ENCODE measurements around the gene ABCA6. TPM values are rescaled to one million over a fixed set of nuclear protein-coding genes. Genes with fewer than 3 reads are reported as not detected.
A peak's percentile ranks its signal among the peaks of the same experiment; 100 is the strongest.

ABCA6 gene
- total RNA-seq, 2 experiments from 2014 or later = 5.2 to 26.5 TPM

- no peaks in the 10 kb centered on the region for H4K20me1 ChIP-seq (ENCODE audit: insufficient read depth, low read length)
- H3K36me3 ChIP-seq (ENCODE audit: insufficient read depth, low read length) = no peaks in the 10 kb centered on the region
- no TSS peak for BruUV-seq (replicated peaks)
- no peaks in the 10 kb centered on the region for H3K9me3 ChIP-seq (ENCODE audit: low read length)
- no peak for DNase-seq (ENCODE audit: low spot score)
- H3K9me2 ChIP-seq (ENCODE audit: insufficient read depth, low read length) = no peaks in the 10 kb centered on the region
- H3K4me2 ChIP-seq (ENCODE audit: low read length) = no peak overlapping the region
- H3K79me2 ChIP-seq (ENCODE audit: insufficient read depth, low read depth, low read length) = no peaks in the 10 kb centered on the region
- intact Hi-C loops (cut with micrococcal nuclease; ENCODE audit: unreplicated experiment) = no loop called here
- H2AFZ ChIP-seq (ENCODE audit: low read length) = no peak overlapping the region
- ChIA-PET CTCF (ENCODE audit: unreplicated experiment) (no interaction called here), POLR2A (no interaction called here)
- no peaks in the 10 kb centered on the region for H3K4me1 ChIP-seq (ENCODE audit: insufficient read depth, low read length, poor library complexity, severe bottlenecking)
- no peak overlapping the region for H3K27ac ChIP-seq (ENCODE audit: low read depth, low read length, poor library complexity, severe bottlenecking)
- TF ChIP-seq EZH2phosphoT487 (IDR thresholded peaks at IDR 0.05; ENCODE audit: borderline replicate concordance, low read depth, low read length) = no peak
- no peak overlapping the region for H3K4me3 ChIP-seq (ENCODE audit: low read depth, low read length, poor library complexity, severe bottlenecking)
These were observed 93.1 kb downstream of the ABCA6 start for GRCh38 chr17:69048634-69049033.

DNA sequence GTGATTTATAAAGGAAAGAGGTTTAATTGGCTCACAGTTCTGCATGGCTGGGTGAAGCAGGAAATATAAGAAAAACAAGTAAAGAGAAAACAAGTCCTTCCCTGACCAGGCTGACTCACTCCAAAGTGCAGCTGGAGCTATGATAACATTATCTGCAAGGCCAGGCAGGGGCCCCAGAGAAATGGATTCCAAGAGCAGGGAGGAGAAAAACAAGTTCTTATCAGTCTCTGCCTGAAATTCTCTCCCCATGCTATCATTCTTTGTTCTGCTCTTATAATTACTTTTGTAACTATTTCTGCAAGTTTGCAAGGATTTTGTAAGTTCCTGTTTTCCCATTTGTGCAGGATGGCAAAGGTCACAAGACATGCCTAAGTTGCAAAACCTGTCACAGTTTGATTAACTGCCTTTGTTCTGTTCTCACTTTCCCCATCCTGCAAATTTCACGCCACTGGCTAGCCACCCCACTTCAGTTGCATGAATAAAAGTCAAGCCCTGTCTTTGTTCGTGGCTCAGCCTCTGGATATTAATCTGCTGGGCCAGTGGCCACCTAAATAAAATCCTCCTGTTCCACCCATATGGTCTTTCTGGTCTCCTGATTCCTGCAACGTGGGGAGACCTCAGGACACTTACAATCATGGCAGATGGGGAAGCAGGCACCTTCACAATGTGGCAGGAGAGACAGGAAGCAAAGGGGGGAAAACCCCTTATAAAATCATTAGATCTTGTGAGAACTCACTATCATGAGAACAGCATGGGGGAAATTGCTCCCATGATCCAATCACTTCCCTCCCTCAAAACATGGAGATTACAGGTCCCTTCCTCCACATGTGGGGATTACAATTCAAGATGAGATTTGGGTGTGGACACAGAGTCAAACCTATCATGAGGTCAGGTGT is 94.1 kb downstream of the ABCA6 start:
- no TSS peak for BruUV-seq (replicated peaks)

DNA sequence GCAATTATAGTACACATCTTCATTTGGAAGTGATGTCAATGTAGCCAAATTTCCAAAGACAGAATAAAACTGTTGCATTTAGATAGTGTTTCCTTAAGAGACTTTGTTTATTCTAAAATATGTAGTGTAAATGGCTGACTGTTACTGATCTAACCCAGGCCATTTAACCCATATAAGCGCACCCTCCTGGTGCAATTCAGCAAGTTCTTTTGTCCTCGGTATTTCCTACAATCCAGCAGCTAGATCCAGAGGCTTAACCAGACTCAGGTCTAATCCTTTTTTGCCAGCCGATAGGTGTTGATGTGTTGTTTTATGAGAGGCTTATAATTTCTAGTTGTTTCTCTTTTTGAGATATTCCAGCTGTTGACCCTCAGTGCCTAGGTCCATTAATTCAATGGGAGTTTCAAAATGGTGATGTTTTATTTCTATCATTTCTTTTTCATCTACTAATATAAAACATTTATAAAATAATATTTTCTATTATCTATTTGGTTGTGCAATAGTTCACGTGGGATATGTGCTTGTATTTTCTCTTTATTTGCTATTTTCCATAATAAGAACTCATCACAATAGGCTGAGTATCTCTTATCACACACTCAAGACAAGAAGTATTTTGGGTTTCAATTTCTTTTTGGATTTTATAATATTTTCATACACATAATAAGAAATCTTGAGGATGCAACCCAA is 95.4 kb downstream of the ABCA6 start:
- H3K79me2 ChIP-seq (ENCODE audit: insufficient read depth, low read depth, low read length) = no peaks in the 10 kb centered on the region
- no peaks in the 10 kb centered on the region for H3K9me3 ChIP-seq (ENCODE audit: low read length)
- intact Hi-C loops (cut with micrococcal nuclease; ENCODE audit: unreplicated experiment) = no loop called here
- POLR2A ChIA-PET = no interaction called here
- no peak overlapping the region for H3K27ac ChIP-seq (ENCODE audit: low read depth, low read length, poor library complexity, severe bottlenecking)
- no peaks in the 10 kb centered on the region for H3K36me3 ChIP-seq (ENCODE audit: insufficient read depth, low read length)
- no peaks in the 10 kb centered on the region for H3K4me1 ChIP-seq (ENCODE audit: insufficient read depth, low read length, poor library complexity, severe bottlenecking)
- CTCF ChIA-PET (ENCODE audit: unreplicated experiment) = no interaction called here
- TF ChIP-seq, protein P1, sequence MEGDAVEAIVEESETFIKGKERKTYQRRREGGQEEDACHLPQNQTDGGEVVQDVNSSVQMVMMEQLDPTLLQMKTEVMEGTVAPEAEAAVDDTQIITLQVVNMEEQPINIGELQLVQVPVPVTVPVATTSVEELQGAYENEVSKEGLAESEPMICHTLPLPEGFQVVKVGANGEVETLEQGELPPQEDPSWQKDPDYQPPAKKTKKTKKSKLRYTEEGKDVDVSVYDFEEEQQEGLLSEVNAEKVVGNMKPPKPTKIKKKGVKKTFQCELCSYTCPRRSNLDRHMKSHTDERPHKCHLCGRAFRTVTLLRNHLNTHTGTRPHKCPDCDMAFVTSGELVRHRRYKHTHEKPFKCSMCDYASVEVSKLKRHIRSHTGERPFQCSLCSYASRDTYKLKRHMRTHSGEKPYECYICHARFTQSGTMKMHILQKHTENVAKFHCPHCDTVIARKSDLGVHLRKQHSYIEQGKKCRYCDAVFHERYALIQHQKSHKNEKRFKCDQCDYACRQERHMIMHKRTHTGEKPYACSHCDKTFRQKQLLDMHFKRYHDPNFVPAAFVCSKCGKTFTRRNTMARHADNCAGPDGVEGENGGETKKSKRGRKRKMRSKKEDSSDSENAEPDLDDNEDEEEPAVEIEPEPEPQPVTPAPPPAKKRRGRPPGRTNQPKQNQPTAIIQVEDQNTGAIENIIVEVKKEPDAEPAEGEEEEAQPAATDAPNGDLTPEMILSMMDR (conservative IDR thresholded peaks at IDR 0.05; ENCODE audit: low read length) = no peak
- TF ChIP-seq EZH2phosphoT487 (IDR thresholded peaks at IDR 0.05; ENCODE audit: borderline replicate concordance, low read depth, low read length) = no peak
- H3K9me2 ChIP-seq (ENCODE audit: insufficient read depth, low read length) = no peaks in the 10 kb centered on the region
- no peak overlapping the region for H2AFZ ChIP-seq (ENCODE audit: low read length)
- H3K4me2 ChIP-seq (ENCODE audit: low read length) = no peak overlapping the region
- no TSS peak for BruUV-seq (replicated peaks)
- no peak overlapping the region for H3K4me3 ChIP-seq (ENCODE audit: low read depth, low read length, poor library complexity, severe bottlenecking)
- H4K20me1 ChIP-seq (ENCODE audit: insufficient read depth, low read length) = no peaks in the 10 kb centered on the region
- no peak for DNase-seq (ENCODE audit: low spot score)

More for the DNA sequence above, 94.1 kb downstream of the ABCA6 start:
- 0 out of 2 replicates have a peak overlapping the region, but pooled peaks have one; percentile 5 for H2AFZ ChIP-seq (ENCODE audit: low read length)
- H3K79me2 ChIP-seq (ENCODE audit: insufficient read depth, low read depth, low read length) = no peaks in the 10 kb centered on the region
- DNase-seq (ENCODE audit: low spot score) = no peak
- H3K9me2 ChIP-seq (ENCODE audit: insufficient read depth, low read length) = no peaks in the 10 kb centered on the region
- H3K4me2 ChIP-seq (ENCODE audit: low read length) = no peak overlapping the region
- no peaks in the 10 kb centered on the region for H3K9me3 ChIP-seq (ENCODE audit: low read length)
- H4K20me1 ChIP-seq (ENCODE audit: insufficient read depth, low read length) = no peaks in the 10 kb centered on the region
- H3K27ac ChIP-seq (ENCODE audit: low read depth, low read length, poor library complexity, severe bottlenecking) = no peak overlapping the region
- TF ChIP-seq EZH2phosphoT487 (IDR thresholded peaks at IDR 0.05; ENCODE audit: borderline replicate concordance, low read depth, low read length) = no peak
- TF ChIP-seq, protein P1 (conservative IDR thresholded peaks at IDR 0.05; ENCODE audit: low read length) = no peak
- H3K36me3 ChIP-seq (ENCODE audit: insufficient read depth, low read length) = no peaks in the 10 kb centered on the region
- intact Hi-C loops (cut with micrococcal nuclease; ENCODE audit: unreplicated experiment) = no loop called here
- POLR2A ChIA-PET = no interaction called here
- CTCF ChIA-PET (ENCODE audit: unreplicated experiment) = no interaction called here
- no peaks in the 10 kb centered on the region for H3K4me1 ChIP-seq (ENCODE audit: insufficient read depth, low read length, poor library complexity, severe bottlenecking)
- no peak overlapping the region for H3K4me3 ChIP-seq (ENCODE audit: low read depth, low read length, poor library complexity, severe bottlenecking)
